ENCODE results near the gene FRY.

FRY gene

GRCh38 chr13:32222046-32222676, 190.6 kb downstream of the FRY start:
- no peak for DNase-seq (ENCODE audit: low read depth)

GRCh38 chr13:32224916-32225315, 193.3 kb downstream of the FRY start:
- DNase-seq (ENCODE audit: low read depth): no peak

DNA sequence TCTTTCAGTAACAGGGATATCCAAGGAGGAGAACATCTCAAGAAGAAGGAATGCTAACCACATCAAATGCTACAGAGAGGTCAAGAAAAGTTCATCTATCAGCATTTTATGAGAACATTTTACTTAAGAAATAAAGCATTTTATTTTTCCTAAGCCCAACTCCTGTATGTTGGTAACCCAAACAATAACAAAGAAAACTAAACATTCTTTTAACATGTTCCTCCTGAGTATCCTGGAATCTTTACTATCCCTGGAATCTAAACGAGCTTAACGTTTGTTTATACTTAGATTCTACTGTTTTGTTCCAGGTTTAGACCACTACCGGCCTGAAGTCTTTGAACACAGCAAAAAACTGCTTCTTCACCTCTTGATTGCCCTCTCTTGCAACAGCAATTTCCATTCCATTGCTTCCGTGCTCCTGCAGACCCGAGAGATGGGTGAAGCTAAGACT, 193.9 kb downstream of the FRY start:
- no peak for DNase-seq (ENCODE audit: low read depth)

DNA sequence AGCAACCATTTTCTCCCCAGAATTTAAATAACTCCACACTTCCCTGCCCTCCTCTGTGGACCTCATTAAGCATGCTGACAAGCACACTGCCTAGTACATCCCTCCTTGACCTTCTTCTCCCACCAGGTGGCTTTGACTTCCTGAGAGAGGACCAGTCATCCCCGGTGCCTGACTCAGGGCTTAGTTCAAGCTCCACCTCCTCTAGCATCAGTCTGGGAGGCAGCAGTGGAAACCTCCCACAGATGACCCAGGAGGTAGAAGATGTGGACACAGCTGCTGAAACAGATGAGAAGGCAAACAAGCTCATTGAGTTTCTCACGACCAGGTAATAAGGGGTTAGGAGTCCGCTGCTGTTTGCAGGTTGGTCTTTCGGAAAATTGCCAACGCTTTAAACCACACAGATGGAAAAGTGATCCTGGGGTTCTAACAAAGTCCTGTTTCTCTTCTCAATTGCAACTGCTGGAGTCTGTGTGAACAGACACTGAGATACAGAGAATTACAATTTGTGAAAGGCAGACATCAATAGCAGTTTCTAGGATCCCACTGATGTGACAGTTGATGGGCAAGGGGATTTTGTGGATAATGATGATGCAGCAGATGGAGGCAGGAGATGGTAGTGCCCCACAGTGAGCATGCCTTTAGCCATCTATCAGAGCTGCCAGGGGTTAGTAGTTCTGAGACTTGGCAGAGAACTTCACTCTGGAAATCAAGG, 196.9 kb downstream of the FRY start:
- DNase-seq (ENCODE audit: low read depth): no peak

GRCh38 chr13:32229443-32229842, 197.9 kb downstream of the FRY start:
- no peak for DNase-seq (ENCODE audit: low read depth)

DNA sequence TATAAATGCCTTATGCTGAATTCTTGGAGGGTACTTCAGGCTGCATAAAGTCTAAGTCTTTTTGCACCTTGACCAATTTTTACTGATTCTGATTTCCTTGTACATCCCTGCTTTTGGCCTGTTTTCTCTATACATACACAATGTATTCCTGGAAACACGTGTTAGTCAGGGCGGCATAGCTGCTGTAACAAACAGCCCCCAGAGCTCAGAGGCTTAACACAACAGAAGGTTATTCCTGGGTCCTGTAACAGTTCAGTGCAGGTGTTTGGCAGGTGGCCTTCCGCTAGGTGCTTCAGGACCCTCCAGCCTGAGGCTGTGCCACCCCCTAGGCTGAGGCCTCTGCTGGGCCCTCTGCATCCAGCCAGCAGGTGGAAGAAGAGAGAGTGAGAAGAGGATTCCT, 200.7 kb downstream of the FRY start:
- DNase-seq (ENCODE audit: low read depth): no peak

DNA sequence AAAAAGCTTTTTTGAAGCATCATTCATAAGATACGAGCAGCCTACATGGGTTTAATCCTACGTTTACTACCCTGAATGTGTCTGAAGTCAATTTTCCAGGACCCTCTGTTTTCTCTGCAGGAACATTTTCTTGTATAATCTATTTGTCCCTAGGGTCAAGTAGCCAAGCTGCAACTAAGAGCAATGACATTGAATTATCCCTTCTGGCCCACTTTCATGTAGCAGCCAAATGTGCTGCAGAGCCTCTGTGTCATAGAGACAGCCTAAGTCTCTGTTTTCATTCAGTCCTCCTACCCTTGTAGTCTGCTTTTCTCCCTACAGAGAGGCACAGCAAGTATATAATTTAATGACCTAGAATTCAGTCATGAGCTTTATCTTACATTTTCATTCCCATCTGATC, 201.5 kb downstream of the FRY start:
- no peak for DNase-seq (ENCODE audit: low read depth)

GRCh38 chr13:32234914-32235313, 203.3 kb downstream of the FRY start:
- DNase-seq (ENCODE audit: low read depth): no peak

DNA sequence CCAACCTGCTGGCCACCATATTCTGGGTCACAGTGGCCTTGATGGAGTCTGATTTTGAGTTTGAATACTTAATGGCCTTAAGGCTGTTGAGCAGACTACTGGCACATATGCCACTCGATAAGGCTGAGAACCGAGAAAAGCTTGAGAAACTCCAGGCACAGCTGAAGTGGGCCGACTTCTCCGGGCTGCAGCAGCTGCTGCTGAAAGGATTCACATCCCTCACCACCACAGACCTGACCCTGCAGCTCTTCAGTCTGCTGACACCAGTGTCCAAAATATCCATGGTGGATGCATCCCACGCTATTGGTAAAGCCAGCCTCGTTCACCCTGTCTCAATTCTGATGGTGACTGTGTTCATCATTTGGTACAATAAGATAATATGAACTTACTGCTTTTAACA, 206.1 kb downstream of the FRY start:
- no peak for DNase-seq (ENCODE audit: low read depth)

DNA sequence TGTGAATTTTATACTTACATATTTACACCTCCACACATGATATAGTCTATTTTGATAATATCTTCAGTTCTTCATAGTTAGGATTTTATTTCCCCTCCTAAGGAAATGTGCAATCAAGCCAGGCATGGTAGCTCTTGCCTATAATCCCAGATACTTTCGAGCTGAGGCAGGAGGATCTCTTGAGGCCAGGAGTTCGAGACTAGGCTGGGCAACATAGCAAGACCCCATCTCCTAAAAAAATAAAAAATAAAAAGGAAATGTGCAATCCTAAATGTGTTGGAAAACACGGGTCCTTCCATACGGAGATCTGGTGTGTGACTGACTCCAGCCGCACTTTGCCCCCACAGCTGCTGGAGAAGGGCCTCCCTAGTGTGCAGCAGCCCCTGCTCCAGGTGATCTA, 212.1 kb downstream of the FRY start:
- DNase-seq (ENCODE audit: low read depth): no peak

DNA sequence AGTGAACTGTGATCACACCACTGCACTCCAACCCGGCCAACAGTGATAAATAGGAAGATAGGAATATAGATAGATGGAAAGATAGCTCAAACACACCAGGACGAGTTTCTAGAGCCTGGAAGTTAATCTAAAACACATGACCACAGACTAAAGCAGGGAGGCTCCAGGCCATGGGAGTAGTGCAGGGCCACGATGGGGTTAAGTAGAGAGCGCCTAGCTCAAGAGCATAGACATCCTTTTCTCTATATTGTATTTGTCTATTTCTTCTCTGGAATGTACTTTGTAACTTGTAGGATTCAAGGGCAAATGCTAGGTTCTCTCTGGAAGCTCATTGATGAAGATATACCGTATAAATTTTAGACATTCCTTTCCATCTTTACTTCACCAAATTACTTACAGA, 214.0 kb downstream of the FRY start:
- DNase-seq (ENCODE audit: low read depth): no peak

GRCh38 chr13:32246468-32246867, 214.9 kb downstream of the FRY start:
- no peak for DNase-seq (ENCODE audit: low read depth)

GRCh38 chr13:32247887-32248286, 216.3 kb downstream of the FRY start:
- DNase-seq (ENCODE audit: low read depth): no peak

DNA sequence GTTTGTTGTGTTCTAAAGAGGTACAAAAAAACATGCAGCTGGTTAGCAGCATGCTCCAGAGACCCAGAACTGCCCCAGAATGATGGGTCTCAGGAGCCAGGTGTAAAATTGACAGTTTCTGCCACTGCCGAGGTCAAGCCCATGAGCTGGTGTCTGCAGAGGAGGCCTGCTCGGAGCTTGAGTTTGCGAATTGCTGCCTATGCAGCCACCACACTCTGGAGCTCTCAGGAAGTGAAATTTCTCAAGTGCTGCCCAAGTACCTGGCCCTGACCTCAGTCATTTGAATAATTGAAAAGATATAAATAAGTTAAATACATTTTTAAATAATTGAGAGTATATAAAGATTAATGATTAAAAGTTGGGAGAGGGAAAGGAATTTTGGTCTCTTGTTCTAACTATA, 217.2 kb downstream of the FRY start:
- DNase-seq (ENCODE audit: low read depth): no peak

GRCh38 chr13:32252812-32253438, 221.4 kb downstream of the FRY start:
- no peak for DNase-seq (ENCODE audit: low read depth)

- no peak for DNase-seq (ENCODE audit: low read depth)
These were observed 222.4 kb downstream of the FRY start for GRCh38 chr13:32253911-32254399.

DNA sequence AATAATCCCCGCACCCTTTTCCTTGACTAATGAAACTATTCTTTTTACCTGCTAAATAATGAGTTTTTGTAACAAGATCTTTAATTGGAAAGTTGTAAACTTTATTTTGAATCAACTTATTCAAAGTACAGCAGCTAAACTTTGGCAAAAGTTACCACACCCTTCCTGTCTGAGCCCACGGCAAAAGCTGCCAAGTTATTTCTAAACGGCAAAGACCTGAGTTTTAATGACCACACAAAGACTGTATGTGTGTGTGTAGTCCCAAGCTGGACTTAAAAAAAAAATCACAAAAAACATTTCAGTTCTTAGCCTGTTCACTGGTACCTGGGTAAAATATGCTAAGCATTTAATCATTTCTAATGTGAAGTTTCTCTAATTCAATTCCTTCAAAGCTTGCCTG, 222.8 kb downstream of the FRY start:
- no peak for DNase-seq (ENCODE audit: low read depth)

DNA sequence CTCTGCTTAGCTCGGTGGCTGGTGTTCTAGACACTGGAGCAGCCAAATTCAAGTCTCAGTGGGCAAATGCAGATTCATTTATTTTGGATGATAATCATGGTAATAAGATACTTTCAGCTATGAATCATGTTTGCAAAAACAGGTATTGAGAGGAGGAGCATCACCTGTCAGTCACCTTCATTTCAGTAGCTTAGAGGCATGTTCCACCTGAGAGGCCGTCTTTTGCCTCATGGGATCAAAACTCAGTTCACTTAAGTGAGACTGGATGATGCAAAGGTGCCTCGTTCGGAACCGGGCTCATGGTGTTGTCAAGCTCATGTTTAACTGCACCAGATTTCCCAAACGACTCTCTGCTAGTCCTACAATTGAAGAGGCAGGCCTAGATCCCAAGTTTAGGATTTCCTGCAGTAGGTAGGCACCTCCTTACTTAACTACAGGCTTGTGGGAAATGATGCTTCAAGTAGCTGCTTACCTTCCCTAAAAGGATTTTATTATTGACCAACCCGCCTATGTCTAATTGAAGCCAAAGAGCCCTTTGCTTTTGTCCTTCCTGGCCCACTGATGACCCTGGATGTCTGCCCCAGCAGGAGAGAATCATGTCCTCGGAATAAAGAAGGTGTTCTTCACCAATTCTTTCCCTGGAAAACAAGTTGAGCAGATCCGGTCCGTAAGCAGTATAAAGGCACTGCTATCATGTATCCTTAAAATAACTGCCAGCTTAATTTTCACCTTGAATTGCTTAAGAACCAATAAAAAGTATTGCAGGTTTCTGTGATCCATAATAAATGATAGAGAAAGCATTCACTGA, 223.5 kb downstream of the FRY start:
- DNase-seq (ENCODE audit: low read depth): no peak

DNA sequence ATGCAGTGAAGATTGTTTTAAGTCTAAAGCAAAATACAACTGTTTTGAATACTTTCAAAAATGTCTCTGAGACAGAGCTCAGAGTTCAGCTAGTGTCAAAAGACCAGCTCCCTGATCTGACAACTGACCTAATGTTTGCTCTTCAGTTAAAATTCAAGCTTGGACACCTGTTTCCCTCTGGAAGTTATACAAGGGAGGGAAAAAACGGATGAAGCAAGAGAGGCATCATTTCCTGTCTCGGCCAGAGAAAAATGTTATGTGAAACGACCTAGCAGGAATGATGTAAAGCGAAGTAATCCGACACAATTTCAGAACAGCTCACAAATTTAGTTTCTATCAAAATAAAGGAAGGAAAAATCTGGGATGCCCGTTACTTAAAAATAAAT, 224.1 kb downstream of the FRY start:
- DNase-seq (ENCODE audit: low read depth): no peak

DNA sequence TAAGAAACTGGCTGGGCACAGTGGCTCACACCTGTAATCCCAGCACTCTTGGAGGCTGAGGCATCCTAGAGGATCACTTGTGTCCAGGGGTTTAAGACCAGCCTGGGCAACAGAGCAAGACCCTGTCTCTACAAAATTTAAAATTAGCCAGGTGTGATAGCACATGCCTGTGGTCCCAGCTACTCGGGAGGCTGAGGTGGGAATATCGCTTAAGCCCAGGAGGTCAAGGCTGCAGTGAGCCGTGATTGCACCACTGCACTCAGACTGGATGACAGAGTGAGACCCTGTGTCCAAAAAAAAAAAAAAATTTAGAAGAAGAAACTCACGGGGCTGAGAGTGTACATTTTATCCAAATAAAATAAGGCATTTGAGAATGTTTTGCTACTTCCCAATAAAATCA, 224.7 kb downstream of the FRY start:
- DNase-seq (ENCODE audit: low read depth): no peak

DNA sequence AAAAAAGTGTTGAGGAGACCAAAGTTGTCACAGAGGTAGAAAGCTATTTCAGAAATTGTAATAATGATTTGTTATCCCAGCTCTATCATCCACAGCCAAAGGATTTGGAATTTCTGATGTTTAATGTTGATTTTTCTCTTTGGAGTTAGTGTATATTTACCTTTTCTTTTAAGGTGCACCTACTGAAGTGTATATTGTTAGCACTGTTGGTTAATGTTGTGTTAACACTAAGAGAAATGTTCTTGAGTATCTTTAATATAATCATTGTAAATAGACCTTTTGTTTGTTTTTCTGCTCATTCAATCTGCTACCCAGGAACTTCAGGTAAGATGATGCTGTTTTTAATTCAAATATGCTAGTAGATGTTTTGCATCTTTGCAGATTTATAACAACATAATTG, 226.1 kb downstream of the FRY start:
- DNase-seq (ENCODE audit: low read depth): no peak

- no peak for DNase-seq (ENCODE audit: low read depth)
These were observed 227.5 kb downstream of the FRY start for GRCh38 chr13:32259116-32259515.

DNA sequence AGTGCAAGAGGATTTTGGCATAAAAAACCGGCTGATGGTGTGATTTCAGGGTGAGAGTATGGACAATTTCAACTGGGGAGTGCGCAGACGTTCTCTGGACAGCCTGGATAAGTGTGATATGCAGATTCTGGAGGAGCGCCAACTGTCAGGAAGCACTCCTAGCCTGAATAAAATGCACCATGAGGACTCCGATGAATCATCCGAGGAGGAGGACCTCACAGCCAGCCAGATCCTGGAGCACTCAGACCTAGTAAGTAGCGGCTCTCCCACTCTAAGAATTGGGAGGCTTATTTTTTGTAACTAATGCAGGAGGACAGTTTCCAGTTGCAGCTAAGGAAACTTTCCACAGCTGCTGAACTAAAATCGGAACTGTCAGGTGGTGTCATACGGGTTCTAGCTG, 230.0 kb downstream of the FRY start:
- no peak for DNase-seq (ENCODE audit: low read depth)
